Vagina (tissue), 2 donors: ENCODE measurements around the gene RFX6.

Source experiments
- POLR2A ChIP-seq, 2 donors: fragments of 450-650 bp; IDR thresholded peaks; one replicate each; pipeline ENCODE4 v1.6.1; 2017; ENCODE audit warnings: antibody characterized with exemption in 2 of 2, mild to moderate bottlenecking in 2 of 2, moderate library complexity in 2 of 2
- POLR2AphosphoS5 ChIP-seq, 2 donors: sonication (generic); formaldehyde crosslinking; IDR thresholded peaks; one replicate each; pipeline ENCODE4 v1.9.0; 2017; ENCODE audit warnings: antibody characterized with exemption in 2 of 2, mild to moderate bottlenecking in 2 of 2, low read depth in 1 of 2; ENCODE audit not compliant: insufficient read depth in 1 of 2
- TF ChIP-seq, protein P1 (sequence below), 3 experiments: fragments of 450-650 bp in 2 of 3; fragments of 200-600 bp in 1 of 3; sonication (generic) in 1 of 3; IDR thresholded peaks; one replicate each; pipeline ENCODE4 v1.5.1; 2017 to 2019; ENCODE audit warnings: antibody characterized with exemption in 3 of 3, mild to moderate bottlenecking in 2 of 3, moderate library complexity in 2 of 3

DNA sequence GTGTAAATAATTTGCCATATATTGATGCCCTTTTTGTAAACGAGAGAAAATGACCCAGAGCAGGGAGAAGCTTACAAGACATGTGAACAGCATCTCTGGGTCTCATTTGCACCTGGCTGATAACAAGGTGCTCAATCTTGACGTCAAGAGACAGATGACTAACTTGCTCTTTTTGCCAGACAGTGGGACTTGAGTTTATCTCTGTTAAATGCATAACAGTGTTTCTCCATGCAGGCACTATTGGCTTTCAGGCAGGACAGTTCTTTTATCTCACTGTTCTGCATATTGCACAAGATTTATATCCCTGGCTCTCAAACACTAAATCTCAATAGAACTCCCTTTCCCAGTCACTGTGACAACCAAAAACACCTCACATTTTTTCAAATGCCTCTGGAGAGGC, 56.4 kb downstream of the RFX6 start:
- TF ChIP-seq, protein P1, sequence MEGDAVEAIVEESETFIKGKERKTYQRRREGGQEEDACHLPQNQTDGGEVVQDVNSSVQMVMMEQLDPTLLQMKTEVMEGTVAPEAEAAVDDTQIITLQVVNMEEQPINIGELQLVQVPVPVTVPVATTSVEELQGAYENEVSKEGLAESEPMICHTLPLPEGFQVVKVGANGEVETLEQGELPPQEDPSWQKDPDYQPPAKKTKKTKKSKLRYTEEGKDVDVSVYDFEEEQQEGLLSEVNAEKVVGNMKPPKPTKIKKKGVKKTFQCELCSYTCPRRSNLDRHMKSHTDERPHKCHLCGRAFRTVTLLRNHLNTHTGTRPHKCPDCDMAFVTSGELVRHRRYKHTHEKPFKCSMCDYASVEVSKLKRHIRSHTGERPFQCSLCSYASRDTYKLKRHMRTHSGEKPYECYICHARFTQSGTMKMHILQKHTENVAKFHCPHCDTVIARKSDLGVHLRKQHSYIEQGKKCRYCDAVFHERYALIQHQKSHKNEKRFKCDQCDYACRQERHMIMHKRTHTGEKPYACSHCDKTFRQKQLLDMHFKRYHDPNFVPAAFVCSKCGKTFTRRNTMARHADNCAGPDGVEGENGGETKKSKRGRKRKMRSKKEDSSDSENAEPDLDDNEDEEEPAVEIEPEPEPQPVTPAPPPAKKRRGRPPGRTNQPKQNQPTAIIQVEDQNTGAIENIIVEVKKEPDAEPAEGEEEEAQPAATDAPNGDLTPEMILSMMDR (IDR thresholded peaks at IDR 0.05): no peak
- TF ChIP-seq POLR2A (IDR thresholded peaks at IDR 0.05) (no peak), POLR2AphosphoS5 (IDR thresholded peaks at IDR 0.05; ENCODE audit: insufficient read depth in 1 of 2, low read depth in 1 of 2) (no peak)
